CD4-positive, alpha-beta T cell (primary cell): Measurements from ENCODE around the gene MUC20. TPM values are rescaled to one million over a fixed set of nuclear protein-coding genes. Genes with fewer than 3 reads are reported as not detected.

Experiments used
- ATAC-seq: fragments of 200-7000 bp; cut with Tn5 transposase; one replicate; pipeline ENCODE4 v1.10.0; 2022; ENCODE audit warnings: mild to moderate bottlenecking; ENCODE audit not compliant: poor library complexity
- CTCF ChIA-PET: fragments of 350-600 bp; sonication (Branson Sonifier 250); formaldehyde crosslinking; loops from one replicate; lab custom pipeline; 2021; ENCODE audit warnings: antibody characterized with exemption, inconsistent platforms; lab: Charles Lee
- POLR2A ChIA-PET: fragments of 350-600 bp; sonication (Branson Sonifier 250); formaldehyde crosslinking; loops from one replicate; lab custom pipeline; 2021; ENCODE audit warnings: antibody characterized with exemption, inconsistent platforms; lab: Charles Lee
- DNase-seq, 14 experiments: peaks; one replicate each; pipeline ENCODE4 v3.0.0-alpha.2; 2013 to 2020; ENCODE audit warnings: mixed read lengths in 2 of 14
- H3K27ac ChIP-seq, 2 donors: one replicate each; pipeline versions ENCODE4 v1.5.1 to v1.7.0; 2013; ENCODE audit warnings: low read length in 2 of 2, low read depth in 1 of 2, mild to moderate bottlenecking in 1 of 2
- H3K27me3 ChIP-seq, 2 experiments: 1 replicate in 1 of 2; 2 replicates in 1 of 2; pipeline versions ENCODE4 v1.6.1 to v1.7.0; 2013; ENCODE audit warnings: low read length in 2 of 2, control low read depth in 1 of 2, mild to moderate bottlenecking in 1 of 2, moderate library complexity in 1 of 2; ENCODE audit not compliant: insufficient read depth in 2 of 2, control insufficient read depth in 1 of 2
- H3K36me3 ChIP-seq: one replicate; pipeline ENCODE4 v1.6.1; 2013; ENCODE audit warnings: low read length, control low read depth; ENCODE audit not compliant: insufficient read depth
- H3K4me1 ChIP-seq: one replicate; pipeline ENCODE4 v1.6.1; 2013; ENCODE audit warnings: low read length, control low read depth; ENCODE audit not compliant: insufficient read depth
- H3K4me3 ChIP-seq: one replicate; pipeline ENCODE4 v1.5.1; 2013; ENCODE audit warnings: mild to moderate bottlenecking, low read length, moderate library complexity
- H3K9me3 ChIP-seq, 2 experiments: 1 replicate in 1 of 2; 2 replicates in 1 of 2; pipeline versions ENCODE4 v1.6.1 to v1.7.0; 2013; ENCODE audit warnings: low read length in 2 of 2, mild to moderate bottlenecking in 2 of 2, control low read depth in 1 of 2, moderate library complexity in 1 of 2; ENCODE audit not compliant: control insufficient read depth in 1 of 2, insufficient read depth in 1 of 2
- H3K27ac Mint-ChIP-seq: one replicate; pipeline ENCODE4 v1.8.0; 2020; ENCODE audit warnings: mixed read lengths
- H3K27me3 Mint-ChIP-seq: one replicate; pipeline ENCODE4 v1.8.0; 2021; ENCODE audit warnings: mixed read lengths
- H3K36me3 Mint-ChIP-seq: one replicate; pipeline ENCODE4 v1.8.0; 2021; ENCODE audit warnings: low read depth, mixed read lengths
- H3K4me1 Mint-ChIP-seq: one replicate; pipeline ENCODE4 v1.8.0; 2021; ENCODE audit warnings: low read depth, mixed read lengths
- H3K4me3 Mint-ChIP-seq: one replicate; pipeline ENCODE4 v1.8.0; 2020; ENCODE audit warnings: mild to moderate bottlenecking, mixed read lengths
- H3K9me3 Mint-ChIP-seq: one replicate; pipeline ENCODE4 v1.8.0; 2020; ENCODE audit warnings: mixed read lengths
- CTCF ChIP-seq: fragments of 200-600 bp; IDR thresholded peaks from one replicate; pipeline ENCODE4 v1.8.0; 2022; ENCODE audit warnings: antibody characterized with exemption, mild to moderate bottlenecking
- intact Hi-C, 2 experiments: fragments of 100-400 bp; cut with DNase I in 1 of 2; cut with micrococcal nuclease in 1 of 2; formaldehyde crosslinking; loops; one replicate each; pipeline versions ENCODE4 v1.15.1 to v1.9.0; 2023 to 2025; cut with DNase I, micrococcal nuclease
- total RNA-seq, 174 experiments: library from RNA in 2 of 174; stranded (reverse) in 2 of 174; gene quantifications; one replicate each; pipeline ENCODE4 v1.2.3 and lab custom pipeline; 2021 to 2026

MUC20 gene
- total RNA-seq, 2 experiments from 2014 or later, result 3.9 to 4.1 TPM

DNA sequence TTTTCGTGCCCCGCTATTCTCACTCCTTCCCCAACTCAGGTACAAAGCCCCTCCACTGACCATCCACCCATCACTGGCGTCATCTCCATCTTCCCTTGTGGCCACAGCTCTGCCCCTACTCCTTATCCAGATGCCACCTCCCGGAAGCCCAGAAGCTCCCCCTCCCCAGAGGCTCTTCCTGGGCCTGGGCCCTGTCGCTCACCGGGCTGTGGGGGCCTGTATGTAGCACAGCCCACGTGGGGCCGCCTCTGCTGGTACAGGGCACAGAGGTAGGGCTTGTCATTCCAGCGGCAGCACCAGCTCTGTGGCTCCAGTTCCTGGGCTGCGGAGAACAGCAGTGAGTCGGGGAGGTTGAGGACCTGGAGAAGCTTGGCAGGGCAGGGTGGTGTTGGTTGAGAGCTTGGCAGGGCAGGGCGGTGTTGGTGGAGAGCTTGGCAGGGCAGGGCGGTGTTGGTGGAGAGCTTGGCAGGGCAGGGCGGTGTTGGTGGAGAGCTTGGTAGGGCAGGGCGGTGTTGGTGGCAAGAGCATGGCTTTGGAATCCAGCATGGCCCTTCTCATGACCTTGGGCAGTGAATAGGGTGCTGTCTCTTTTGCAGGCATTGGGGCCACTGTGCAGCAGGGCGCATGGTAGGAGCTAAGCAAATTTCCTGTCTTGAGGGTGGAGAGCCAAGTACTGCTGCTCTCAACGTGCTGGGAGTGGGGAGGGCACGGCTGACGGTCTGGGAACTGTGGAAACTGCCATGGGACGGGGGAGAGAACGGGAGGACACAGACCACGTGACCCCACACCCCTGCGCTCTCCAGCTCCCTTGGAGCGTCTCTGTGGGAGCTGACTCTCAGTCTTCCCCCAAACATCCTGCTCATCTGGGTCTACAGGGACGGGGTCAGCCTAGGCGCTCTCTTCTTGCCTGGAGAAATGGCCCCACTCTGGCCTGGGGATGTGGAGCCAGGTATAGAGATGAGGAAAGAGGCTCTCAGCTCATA, 43.4 kb downstream of the MUC20 start:
- H3K4me3 ChIP-seq, result no peak overlapping the region
- Mint-ChIP-seq H3K4me1 (no peaks in the 10 kb centered on the region), H3K36me3 (no peaks in the 10 kb centered on the region), H3K27me3 (peaks cover 36% of the 10 kb centered on the region), H3K9me3 (no peaks in the 10 kb centered on the region), H3K27ac (no peak overlapping the region), H3K4me3 (no peak overlapping the region)
- CTCF ChIA-PET, result no interaction called here
- peaks cover 0 to 28% of the 10 kb centered on the region in 2 experiments for H3K9me3 ChIP-seq
- TF ChIP-seq CTCF, result no peak
- DNase-seq, result no peak
- H3K4me1 ChIP-seq, result peaks cover 10% of the 10 kb centered on the region
- intact Hi-C loops, result no loop called here
- no peak for ATAC-seq
- peaks cover 5 to 11% of the 10 kb centered on the region in 2 experiments for H3K27me3 ChIP-seq
- POLR2A ChIA-PET, result no interaction called here
- no peaks in the 10 kb centered on the region for H3K36me3 ChIP-seq
- H3K27ac ChIP-seq, result no peak overlapping the region

GRCh38 chr3:195764961-195765706, 44.4 kb downstream of the MUC20 start:
- ATAC-seq, result no peak
- Histone ChIP-seq H3K27me3 (peaks cover 5 to 11% of the 10 kb centered on the region in 2 experiments), H3K27ac (no peak overlapping the region), H3K9me3 (peaks cover 0 to 28% of the 10 kb centered on the region in 2 experiments), H3K4me1 (peaks cover 10% of the 10 kb centered on the region), H3K4me3 (no peak overlapping the region), H3K36me3 (no peaks in the 10 kb centered on the region)
- ChIA-PET CTCF (no interaction called here), POLR2A (no interaction called here)
- no peaks in the 10 kb centered on the region for H3K9me3 Mint-ChIP-seq
- no peak for DNase-seq
- TF ChIP-seq CTCF, result no peak
- no peaks in the 10 kb centered on the region for H3K4me1 Mint-ChIP-seq
- H3K4me3 Mint-ChIP-seq, result no peak overlapping the region
- H3K27me3 Mint-ChIP-seq, result peaks cover 26% of the 10 kb centered on the region
- intact Hi-C loops, result no loop called here
- no peak overlapping the region for H3K27ac Mint-ChIP-seq
- no peaks in the 10 kb centered on the region for H3K36me3 Mint-ChIP-seq

DNA sequence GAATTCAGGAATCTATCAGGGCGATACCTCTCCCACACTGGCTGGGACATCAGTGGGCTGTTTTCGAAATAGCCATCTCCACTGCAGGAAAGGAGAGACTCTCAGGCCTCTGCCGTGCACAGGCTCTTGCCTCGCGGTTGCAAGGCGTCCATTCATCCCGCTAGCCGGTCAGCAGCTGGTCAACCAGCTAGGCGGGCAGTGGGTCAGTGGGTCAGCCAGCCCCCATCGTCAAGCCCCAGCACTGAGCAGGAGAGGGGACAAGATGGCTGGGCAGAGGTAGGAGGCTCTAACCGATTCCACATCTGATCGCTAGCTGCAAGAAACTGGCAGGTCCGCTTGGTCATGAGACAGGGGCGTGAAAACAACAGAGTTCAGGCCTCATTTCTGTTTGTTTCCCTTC, 45.9 kb downstream of the MUC20 start:
- no peak for TF ChIP-seq CTCF
- Mint-ChIP-seq H3K9me3 (no peaks in the 10 kb centered on the region), H3K36me3 (no peaks in the 10 kb centered on the region), H3K4me1 (no peaks in the 10 kb centered on the region), H3K27ac (no peak overlapping the region), H3K4me3 (no peak overlapping the region), H3K27me3 (peaks cover 16% of the 10 kb centered on the region)
- no peak for ATAC-seq
- Histone ChIP-seq H3K4me3 (no peak overlapping the region), H3K27ac (no peak overlapping the region), H3K27me3 (peaks cover 0 to 2% of the 10 kb centered on the region in 2 experiments), H3K9me3 (peaks cover 0 to 25% of the 10 kb centered on the region in 2 experiments), H3K36me3 (no peaks in the 10 kb centered on the region), H3K4me1 (peaks cover 5% of the 10 kb centered on the region)
- intact Hi-C loops, result no loop called here
- ChIA-PET CTCF (no interaction called here), POLR2A (no interaction called here)
- no peak for DNase-seq
